HG02588 (cell line): ENCODE measurements around the gene SCN5A.

Experiments
- ATAC-seq: cut with Tn5 transposase; IDR thresholded peaks from one replicate; pipeline ENCODE4 v1.9.1; 2021; ENCODE audit warnings: mild to moderate bottlenecking, moderate library complexity; ENCODE audit not compliant: unreplicated experiment

Gene SCN5A

DNA sequence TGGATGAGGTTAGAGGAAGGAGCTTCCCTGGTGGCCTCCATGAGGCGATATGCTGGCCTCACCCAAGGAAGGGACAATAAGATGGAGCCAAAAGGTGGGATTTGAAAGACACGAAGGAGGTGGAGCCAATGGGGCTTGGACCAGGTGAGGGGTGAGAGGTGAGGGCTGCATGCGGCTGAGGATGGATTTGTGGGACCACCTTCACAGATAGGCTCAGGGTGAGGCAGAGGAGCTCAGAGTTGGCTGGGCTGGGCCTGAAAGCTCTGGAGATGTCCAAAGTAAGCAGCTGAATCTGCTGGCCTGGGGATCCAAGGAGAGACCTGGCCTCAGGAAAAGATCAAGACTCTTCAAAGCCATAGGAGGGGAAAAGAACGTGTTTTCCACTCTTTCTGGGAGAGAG, 103.5 kb downstream of the SCN5A start:
- no peak for ATAC-seq

DNA sequence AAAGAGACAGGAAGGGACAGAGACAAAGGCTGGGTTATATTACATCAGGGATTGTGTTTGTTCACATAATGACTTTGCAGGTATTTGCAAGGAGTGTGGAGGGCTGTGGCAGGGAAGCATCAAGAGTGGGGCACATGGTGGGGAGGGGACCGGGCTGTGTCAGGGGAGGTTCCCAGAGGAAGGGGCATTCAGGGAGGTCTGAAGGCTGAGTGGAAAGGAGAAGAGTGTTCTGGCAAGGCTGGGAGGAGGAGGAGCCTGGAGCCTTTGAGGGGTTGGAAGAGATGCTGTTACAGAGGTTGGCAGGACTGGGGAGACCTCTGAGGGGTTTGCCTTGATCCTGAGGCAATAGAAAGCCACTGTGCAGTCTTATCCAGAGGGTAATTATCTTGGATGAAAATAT, 103.9 kb downstream of the SCN5A start:
- no peak for ATAC-seq

DNA sequence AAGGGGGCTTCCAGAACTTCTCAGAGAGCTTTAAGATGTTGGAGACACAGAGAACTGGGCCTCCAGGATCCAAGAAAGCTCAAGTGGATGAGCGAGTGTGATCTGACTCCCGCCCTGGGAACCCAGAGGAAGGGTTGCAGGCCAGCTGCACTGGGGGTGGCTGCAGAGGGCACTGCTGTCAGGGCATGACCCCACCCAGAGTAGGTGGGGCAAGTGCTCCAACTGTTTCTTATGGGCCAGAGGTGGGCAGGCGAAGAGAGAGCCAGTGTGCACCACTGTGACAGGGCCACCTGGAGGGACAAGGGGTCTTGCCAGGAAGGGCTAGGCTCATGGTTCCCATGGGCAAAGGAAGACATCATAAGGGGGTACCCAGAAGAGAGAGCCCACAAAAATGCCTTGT, 104.6 kb downstream of the SCN5A start:
- no peak for ATAC-seq

DNA sequence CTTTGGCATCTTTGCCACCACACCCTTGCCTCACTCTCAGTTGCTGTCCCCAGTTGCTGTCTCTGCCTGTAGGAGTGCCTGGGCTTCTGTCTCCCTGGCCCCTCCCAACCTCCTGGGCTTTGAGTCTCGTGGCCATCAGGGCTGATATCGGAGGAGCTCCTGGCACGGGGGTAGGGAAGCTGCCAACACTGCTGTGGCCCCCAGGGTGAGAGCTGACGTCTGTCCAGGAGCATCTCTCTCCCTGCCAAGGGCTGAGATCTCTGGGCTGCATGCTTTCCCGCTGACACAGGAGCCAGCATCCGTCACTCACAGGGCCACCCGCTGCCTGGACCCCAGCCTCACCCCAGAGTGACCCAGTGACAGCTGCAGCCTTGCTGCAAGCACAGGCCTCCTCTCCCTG, 105.9 kb downstream of the SCN5A start:
- ATAC-seq: no peak

DNA sequence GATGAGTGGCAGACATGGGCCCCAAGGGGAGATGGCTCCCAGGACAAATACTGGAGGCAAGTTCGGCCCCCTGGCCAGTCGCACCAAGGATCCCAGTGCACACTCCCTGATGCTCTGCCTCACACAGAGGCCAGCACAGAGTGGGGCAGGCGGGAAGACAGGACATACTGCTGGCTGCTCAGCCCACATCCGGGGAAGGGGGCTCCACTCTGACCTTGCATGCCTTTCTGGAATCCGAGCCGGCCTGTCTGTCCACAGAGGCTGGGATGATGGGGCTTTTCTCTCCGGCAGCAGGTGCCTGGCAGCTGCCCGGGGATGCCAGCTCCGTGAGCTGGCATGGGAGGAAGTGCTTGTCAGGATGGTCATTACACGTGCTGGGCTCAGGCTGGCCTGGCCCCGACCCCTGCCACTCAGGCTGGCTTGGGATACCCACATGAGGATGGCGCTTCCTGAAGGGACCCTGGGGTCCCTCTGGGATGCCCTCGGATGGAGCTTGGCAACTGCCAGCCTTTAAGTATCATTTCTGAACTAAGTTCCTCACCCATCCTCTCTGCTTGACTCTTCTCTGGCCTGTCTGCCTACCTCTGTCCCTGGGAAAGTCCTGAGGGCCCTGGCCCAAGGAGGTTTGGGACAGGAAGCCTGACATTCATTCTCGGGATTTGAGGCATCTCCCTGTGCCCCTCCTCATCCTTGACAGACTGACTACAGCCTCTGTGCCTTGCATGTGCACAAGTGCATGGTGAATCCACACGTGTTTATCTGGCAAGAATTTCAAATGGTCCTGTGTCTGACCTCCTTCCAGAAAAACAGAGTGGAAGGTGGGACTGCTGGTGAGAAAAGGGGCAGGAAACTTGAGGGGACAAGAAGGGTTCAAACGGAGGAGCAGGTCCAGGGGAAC, 106.8 kb downstream of the SCN5A start:
- no peak for ATAC-seq

DNA sequence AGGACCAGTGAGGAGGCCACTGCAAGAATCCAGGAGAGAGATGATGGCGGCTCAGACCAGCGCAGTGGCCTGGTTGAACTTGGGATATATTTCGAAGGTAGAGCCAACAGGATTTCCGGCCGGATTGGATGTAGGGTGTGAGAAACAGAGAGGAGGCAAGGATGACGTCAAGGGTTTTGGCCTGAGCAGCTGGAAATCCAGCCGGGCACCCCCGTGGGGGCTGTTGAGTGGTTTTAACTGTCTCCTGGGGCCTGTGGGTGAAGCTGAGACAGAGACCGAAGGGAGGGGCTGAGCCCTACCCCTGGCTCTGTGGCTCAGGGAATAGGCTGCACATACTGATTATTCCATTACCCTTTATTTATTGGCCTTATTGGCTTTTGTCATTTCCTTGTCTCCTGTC, 107.7 kb downstream of the SCN5A start:
- no peak for ATAC-seq

DNA sequence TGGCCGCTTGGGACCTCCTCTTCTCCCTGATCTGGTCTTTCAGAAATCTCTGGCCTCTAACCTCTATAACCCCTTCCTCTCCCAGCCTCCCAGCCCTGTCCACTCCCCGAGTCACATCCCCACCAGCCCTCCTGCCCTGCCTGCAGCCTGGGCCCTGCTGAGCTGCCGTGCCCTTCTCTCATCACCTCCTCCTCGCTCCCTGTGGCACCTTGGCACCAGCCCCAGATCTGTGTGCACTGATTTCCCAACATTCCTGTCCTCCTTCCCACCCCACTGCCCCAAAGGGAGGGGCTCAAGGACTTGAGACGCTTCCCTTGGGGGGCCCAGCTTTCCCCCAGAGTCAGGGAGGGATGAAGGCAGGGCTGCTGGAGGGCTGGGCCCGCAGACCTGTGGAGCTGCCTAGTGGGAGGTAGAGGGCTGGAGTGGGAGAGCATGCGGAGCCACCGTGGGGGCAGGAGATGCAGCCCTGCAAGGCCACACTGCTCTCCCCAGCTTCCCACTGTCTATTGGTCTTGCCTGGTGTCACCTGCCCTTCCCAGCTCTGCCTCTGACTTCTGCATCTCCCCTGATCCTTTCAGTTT, 110.6 kb downstream of the SCN5A start:
- no peak for ATAC-seq

DNA sequence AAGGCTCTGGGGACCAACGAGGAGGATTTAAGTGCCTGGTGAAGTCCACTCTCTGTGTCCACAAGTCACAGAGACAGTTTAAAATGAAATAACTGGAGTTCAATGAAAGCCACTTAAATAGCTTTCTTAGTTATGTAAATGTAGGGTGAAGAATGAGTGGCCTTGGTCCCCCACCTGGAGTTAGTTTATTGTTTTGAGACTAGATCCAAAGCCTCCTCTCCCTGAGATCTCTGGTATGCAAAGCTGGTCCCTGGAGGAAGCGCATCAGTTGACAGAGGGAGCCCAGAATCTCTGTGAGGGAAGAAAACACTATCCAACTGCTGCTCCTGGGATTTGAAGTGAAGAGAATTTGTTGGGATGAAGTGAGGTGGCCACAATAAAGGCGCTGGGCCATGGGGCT, 112.8 kb downstream of the SCN5A start:
- ATAC-seq: no peak

DNA sequence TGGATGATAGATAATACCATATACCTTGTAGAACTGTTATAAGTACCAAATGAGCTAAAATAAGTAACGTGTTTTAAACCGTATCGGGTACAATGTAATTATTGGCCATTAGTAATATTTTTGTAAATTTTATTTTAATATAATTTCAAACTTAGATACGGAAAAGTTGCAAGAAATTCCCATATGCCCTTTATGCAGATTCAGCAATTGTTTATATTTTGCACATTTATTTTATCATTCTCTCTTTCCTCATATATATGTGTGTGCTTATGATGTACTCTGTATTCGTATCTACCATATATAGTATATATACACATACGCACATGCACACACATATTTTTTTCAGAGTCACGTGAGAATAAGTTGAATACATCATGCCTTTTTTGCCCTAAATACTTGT, 114.9 kb downstream of the SCN5A start:
- ATAC-seq: no peak

DNA sequence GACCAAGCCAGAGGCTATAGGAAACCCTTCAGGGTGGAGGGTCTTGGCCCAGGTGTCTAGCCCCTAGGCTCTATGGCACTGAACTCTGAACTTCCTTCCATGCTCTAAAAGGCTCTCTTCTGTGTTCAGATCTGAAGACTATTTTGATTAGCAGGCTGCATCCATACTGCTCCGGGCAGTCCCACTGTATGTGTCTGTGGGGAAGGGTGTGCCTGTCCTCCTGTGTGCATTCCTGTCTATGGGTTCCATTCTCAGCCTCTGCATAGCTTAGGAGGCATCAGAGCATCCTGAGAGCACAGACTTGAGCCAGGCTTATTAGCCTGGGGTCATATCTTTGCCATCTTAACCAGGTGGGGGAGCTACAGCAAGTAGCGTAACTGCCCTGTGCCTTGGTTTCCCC, 115.3 kb downstream of the SCN5A start:
- no peak for ATAC-seq

DNA sequence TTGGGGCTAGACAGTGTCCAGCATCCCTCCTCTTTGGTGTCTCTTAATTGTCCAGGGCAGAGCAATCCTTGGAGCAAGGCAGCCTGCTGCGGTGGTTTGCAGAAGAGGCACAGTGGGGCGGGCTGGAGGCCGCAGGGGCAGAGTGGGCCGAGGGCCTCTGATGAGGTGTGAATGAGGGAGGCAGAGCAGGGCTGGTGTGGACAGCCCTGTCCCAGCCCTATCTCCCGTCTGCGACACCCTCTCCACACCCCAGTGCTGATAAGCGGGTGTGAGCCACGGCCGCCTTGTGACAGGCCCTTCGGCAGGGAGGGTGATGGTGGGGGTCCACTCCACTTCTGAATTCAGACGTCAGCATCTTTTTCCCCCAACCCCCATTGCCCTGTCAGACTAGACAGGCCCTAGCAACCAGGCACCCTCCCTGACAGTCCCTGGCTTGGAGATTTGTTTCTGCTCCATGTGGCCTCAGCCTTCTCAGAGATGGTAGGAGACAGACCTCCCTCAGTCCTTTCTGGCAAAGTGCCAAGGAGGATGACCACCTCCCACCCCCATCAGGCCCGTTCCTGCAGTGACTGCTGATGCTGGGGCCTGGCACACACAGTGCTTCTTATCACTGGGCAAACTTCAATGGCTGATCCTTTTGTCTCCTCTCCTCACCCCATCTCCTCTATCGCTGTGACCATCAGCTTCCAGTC, 116.1 kb downstream of the SCN5A start:
- no peak for ATAC-seq

DNA sequence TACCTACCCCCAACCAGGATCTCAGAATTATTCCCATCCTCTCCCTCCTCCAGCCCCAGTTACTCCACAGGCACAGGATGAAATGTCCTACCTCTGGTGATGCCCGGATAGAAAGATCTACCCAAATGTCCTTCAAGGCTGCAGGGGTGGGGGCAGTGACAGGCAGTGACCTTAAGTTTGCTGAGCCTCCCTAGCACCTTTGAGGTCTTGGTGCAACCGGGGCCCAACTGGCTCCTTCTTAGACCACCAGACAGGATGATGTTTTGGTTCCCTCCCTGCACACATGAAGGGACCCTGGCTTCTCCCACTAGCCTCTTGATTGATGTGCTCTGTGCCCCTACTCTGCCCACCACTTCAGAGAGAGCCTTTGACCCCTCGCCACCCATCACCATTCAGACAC, 117.0 kb downstream of the SCN5A start:
- ATAC-seq: no peak

DNA sequence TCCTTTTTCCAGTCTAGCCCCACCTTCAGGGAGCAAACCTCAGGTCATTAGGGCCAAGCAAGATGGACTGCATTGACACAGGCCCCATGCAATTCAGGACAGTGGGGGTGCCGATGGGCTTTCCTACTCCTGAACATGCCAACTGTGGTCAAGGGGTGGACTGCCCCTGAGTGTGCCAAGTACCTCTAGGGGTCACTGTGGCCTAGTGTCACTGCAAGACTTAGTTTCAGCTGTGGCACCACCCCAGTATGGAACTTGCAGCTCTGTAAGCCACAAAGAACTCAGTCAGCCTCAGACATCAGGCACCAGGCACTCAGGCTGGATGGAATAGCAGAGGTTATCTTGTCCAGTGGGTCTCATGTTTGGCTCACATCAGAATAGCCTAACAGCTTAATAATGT, 121.0 kb downstream of the SCN5A start:
- no peak for ATAC-seq

DNA sequence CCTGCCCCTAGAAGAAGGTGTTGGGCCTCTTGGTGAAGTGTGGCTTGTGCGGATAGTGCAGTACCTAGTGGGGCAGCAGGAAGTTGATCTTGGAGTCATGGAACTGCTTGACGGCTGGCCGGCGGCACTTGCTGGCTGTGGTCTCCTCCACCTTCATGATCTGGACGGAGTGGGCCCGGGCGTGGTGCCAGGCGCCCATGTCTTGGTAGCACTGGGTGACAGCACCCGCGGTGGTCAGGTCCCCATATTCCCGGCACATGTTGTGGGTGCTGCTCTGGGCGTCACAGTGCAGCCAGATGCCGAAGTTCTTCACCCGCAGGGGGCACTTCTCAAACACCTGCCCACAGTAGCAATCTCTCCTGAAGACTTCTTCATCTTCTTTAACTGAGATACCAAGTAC, 122.7 kb downstream of the SCN5A start:
- ATAC-seq: no peak

DNA sequence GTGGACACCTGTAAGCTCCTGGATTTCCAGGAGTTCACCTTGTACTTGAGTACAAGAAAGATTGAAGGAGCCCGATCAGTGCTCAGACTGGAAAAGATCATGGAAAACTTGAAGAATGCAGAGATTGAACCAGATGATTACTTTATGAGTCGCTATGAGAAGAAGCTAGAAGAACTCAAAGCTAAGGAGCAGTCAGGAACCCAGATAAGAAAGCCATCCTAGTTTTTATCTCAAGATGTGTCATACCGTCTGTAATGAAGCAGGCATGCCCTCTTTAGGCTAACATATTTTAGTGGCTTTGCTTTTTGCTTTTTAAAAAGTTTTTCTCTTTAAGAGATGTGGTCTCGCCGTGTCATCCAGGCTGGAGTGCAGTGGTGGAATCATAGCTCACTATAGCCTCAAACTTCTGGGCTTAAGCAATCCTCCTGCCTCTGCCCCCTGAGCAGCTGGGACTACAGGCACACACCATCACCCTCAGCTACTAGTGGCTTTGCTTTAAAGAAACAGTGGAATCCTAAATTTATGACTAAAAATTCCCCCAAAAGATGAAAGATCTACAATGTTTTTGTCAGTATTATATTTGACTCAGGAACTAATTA, 125.2 kb downstream of the SCN5A start:
- no peak for ATAC-seq

DNA sequence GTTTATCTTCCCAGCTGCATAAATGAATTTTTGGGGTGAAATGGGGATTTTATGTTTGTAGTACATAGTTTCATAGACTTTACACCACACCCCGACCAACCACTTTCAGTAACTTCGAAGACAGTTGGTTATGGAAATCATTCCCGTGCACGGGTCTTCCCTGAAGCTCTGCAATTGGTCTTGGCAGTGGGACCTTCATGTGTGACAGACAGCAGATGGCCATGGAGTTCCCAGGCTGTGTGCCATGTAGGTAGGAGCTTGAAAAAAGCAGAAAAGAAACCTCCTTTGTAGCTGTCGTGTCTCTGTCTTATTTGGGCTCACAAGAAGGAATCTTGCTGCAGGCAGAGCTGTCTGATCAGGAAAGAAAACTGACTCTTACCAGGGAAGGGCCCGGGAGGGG, 127.5 kb downstream of the SCN5A start:
- no peak for ATAC-seq

DNA sequence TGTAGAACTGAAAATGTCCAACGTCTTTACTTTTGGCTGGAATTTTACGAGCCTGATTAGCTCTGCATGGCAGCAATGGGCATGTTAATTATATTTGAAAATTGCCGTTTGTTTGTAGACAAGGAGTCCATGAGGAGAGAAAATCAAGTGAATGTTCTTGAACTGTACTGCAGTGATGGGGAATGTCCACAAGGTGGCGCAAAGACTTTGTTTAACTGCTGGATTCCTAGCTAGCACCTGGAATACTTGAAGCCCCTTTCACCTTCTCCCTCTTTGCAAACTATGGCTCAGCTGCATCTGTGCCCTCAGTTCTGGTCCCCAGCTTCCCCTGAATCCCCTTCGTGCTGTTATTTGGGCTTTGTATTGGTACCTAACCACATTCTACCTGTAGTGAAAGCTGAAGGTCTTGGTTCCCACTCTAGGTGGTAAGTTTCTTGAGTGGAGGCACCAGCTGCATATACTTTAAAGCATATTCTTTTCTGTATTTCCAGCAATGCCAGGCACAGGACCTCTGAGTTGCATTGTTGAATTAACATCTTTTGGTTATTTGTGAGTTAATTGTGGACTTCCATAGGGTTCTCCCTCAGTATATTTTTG, 128.0 kb downstream of the SCN5A start:
- ATAC-seq: no peak

DNA sequence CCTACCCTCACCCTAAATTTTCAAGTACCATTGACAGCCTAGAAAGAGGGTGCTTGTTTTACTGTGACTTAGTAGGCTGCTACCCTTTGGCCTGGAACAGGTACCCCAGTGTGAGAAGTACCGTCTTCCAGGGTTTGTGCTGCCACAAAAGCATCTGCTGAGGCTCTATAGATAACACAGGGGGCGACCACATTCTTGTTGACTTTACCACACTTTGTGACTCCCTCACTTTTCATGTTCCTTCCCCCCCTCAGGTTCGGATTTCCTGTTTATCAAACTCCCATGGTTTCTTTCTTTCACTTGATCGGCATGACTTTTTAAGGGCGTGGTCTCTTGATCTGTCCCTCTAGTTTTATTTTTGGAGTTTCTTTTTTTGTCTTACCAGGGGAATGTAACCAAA, 129.8 kb downstream of the SCN5A start:
- ATAC-seq: no peak

DNA sequence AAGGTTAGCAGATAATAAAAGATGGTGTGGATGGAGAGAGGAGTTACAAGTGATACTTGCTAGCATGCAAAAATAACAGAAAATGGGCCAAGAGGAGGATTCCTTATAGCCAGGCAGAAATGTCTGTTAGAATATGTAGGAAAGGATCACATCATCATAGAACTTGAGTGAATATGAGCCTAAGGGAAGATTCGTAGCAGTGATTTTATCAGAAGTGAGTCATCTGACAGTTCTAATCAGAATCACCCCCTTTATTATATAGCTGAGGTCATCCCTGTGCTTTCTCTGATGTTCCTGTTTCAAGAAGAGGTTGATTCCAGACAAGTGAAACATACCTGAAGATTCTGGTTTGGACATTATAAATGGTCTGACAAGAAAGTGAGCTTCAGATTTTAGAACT, 130.5 kb downstream of the SCN5A start:
- no peak for ATAC-seq

DNA sequence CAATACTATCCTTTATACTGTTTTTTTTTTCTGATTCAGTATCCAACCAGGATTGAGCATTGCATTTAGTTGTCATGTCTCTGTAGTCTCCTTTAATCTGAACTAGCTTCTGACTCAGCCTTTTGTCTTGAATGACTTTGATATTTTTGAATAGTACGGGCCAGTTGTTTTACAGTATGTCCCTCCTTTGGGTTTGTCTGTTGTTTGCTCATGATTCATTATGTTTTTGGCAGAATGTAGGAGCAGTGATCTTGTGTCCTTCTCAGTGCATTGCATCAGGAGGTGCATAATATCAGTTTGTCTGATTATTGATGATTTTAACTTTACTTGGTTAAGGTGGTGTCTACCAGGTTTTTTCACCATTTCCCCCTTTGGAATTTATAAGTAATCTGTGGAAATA, 132.8 kb downstream of the SCN5A start:
- ATAC-seq: no peak

DNA sequence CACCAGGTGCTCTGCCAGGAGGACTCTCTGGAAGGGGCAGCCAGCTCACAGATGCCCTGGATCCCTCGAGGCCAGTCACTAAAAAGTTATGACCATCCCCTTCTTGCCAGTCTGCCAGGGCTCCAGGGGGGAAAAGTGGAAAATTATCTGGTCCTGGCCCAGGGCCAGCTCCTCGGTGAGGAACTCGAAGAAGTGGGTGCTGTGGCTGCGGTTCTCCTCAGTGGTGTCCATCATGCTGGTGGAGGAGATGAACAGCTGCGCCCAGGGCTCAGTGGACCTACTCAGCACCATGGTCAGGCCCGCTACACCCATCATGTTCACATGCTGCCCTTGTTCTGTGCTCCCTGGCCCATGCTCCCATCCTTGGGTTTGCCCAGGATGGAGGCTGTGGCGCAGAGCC, 134.1 kb downstream of the SCN5A start:
- ATAC-seq: no peak
